ENCODE data around the gene NDUFA7.
"Not testable (repeated sequence)": the region's sequence is repeated elsewhere in the genome, so short reads cannot be mapped to it uniquely, and the experiment has no call there.

NDUFA7 gene

DNA sequence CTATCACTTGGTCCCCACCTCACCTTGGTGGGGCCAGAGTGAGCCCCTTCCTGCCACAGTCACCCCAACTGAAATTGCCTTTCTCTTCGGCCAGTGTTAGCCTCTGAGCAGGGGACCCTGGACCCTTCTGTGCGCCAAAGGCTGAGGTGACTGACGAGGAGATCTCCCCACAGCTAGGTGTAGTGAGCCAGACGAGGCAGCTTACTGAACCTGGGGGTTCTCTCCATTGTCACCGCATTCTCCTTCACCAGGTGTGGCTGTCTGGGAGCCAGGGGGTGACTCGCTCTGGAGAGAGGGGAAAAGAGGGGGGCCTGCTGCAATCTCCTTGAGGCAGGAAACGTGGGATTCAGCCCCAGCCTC lies 1.4 kb upstream of the NDUFA7 start:
- FAIRE-seq (no peak), DNase-seq (ENCODE audit: insufficient read length, low spot score) (no peak)

GRCh38 chr19:8321986-8322637 lies 937 bp upstream of the NDUFA7 start:
- no peak for FAIRE-seq
- no peak for DNase-seq (ENCODE audit: insufficient read length, low spot score)

DNA sequence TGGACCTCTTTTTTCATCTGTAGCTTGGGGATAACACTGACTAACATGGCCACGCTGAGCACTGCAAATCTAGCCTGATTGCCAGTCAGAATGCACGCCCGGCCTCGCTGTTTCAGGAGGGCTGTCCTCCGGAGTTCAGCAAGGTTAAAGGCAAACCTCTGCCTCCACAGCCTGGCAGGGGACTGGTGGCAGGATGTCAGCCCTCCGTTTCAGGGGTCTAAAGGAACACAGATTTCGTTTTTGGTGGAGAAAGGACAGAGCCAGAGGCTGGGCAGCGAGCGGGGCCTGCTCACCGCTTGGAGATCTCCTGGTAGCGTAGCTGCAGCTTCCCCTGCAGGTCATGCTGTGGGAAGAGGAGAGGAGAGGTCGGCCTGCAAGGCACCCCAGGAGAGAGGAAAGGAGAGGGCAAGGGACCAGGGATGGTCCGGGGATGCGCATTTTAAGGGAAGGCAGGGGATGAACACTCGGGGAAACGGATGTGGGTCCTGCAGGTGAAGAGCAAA lies 560 bp downstream of the NDUFA7 start:
- FAIRE-seq (no peak), DNase-seq (ENCODE audit: insufficient read length, low spot score) (no peak)

GRCh38 chr19:8319807-8320520 lies 1.2 kb downstream of the NDUFA7 start:
- FAIRE-seq, result no peak

DNA sequence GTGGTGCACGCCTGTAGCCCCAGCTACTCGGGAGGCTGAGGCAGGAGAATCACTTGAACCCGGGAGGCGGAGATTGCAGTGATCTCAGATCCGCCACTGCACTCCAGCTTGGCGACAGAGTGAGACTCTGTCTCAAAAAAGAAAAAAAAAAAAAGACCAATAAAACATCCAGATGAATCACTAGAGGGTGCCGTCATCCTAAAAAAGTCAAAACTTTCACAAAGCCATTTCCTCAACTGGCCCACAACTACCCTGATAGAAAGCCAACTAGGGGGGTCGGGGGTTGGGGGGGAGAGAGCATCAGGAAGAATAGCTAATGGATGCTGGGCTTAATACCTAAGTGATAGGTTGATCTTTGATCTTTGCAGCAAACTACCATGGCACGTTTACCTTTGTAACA lies 2.3 kb downstream of the NDUFA7 start:
- FAIRE-seq; DNase-seq (ENCODE audit: insufficient read length, low spot score): not testable (repeated sequence)

More at GRCh38 chr19:8319807-8320520, 1.2 kb downstream of the NDUFA7 start:
- DNase-seq (ENCODE audit: insufficient read length, low spot score), result no peak

GRCh38 chr19:8316351-8317125 lies 4.6 kb downstream of the NDUFA7 start:
- no peak for FAIRE-seq

GRCh38 chr19:8314981-8315640 lies 6.1 kb downstream of the NDUFA7 start:
- not testable (repeated sequence) for FAIRE-seq; DNase-seq (ENCODE audit: insufficient read length, low spot score)

More at GRCh38 chr19:8316351-8317125, 4.6 kb downstream of the NDUFA7 start:
- DNase-seq (ENCODE audit: insufficient read length, low spot score), result no peak

- DNase-seq (ENCODE audit: insufficient read length, low spot score), result no peak
- FAIRE-seq, result no peak
Measured at GRCh38 chr19:8311461-8312260, 9.5 kb downstream of the NDUFA7 start.

DNA sequence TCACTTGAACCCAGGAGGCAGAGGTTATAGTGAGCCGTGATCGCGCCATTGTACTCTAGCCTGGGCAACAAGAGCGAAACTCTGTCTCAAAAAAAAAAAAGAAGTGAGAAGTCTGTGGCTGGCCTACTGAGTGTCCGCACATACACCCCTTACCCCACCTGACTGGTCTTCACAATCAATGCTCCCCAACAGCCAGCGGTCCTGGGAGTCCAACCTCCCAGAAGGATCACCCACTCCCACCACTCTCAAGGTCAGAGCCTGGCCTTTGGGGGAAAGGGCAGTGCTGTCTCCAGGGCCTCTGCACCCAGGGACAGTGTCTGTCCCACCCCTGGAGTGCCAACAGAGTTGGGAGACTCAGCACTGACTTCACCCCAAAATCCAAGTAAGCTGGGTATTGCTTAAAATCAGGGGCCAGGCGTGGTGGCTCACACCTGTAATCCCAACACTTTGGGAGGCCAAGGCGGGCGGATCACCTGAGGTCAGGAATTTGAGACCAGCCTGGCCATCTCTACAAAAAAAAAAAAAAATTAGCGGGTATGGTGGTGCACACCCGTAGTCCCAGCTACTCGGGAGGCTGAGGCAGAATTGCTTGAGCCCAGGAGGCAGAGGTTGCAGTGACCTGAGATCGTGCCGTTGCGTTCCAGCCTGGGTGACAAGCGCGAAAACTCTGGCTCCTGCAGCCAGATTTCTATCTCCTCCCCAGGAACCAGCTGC lies 10.7 kb downstream of the NDUFA7 start:
- FAIRE-seq, result no peak

DNA sequence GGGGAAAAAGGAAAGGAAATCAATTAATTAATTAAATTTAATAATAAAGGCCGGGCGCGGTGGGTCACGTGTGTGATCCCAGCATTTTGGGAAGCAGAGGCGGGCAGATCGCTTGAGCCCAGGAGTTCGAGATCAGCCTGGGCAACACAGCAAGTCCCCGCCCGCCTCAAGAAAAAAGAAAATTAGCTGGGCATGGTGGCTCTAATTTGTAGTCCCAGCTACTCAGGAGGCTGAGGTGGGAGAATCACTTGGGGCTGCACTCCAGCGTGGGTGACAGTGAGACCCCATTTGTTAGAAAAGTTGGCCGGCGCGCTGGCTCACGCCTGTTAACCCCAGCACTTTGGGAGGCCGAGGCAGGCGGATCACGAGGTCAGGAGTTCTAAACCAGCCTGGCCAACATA lies 12.3 kb downstream of the NDUFA7 start:
- no peak for DNase-seq (ENCODE audit: insufficient read length, low spot score)
- FAIRE-seq, result no peak

More for the DNA sequence above, 10.7 kb downstream of the NDUFA7 start:
- no peak for DNase-seq (ENCODE audit: insufficient read length, low spot score)

DNA sequence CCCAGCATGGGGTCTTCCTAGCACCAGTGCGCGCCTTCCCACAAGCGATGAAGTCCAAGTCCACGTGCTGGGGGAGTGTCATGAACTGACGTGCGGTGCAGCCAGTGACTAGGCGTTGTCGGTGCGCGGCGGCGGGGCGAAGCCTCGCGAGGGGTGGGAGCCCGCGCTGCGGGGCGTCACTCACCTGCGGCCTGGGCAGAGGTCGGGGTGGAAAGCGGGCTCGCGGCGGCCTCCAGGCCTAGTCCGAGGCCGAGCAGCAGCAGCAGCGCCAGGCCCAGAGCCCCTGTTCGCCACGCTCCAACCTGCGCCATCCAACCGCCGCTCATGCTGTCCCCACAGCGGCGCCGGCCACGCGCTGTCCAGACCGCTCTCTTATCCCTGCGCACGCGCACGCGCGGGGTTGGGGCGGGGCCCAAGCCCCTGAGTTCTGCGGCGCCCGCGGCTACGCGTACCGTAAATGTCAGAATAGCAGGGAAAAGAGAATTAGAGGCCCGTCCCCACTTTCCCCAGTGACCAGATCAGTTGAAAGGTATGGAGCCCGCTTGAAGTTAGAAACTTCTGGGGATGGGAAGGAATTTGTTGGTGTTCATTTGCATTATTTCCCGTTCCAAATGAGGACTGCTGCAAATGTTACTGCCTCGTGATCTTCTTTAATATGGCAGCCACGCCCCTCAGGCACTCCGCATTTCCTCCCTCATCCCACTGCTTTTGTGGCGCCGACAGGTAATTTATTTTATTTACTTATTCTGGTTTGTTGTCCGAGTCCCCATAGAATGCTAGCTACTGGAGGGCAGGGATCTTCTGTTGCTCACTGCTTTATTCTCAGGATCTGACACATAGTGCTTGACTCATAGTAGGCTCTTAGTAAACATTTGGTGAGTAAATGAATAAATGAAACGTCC lies 13.0 kb downstream of the NDUFA7 start, which contains the start of gene CD320:
Gene CD320 (minus strand): TSS at position 394 of the 902 bp plus-strand sequence. CDS start 68 bp downstream, at position 326.
- DNase-seq (ENCODE audit: insufficient read length, low spot score), result peak; percentile 92
- FAIRE-seq, result peak; percentile 98

- FAIRE-seq (no peak), DNase-seq (ENCODE audit: insufficient read length, low spot score) (no peak)
Measured at GRCh38 chr19:8307400-8307964, 13.7 kb downstream of the NDUFA7 start.

- DNase-seq (ENCODE audit: insufficient read length, low spot score), result no peak
- FAIRE-seq, result no peak
Measured at GRCh38 chr19:8306235-8307054, 14.7 kb downstream of the NDUFA7 start.

DNA sequence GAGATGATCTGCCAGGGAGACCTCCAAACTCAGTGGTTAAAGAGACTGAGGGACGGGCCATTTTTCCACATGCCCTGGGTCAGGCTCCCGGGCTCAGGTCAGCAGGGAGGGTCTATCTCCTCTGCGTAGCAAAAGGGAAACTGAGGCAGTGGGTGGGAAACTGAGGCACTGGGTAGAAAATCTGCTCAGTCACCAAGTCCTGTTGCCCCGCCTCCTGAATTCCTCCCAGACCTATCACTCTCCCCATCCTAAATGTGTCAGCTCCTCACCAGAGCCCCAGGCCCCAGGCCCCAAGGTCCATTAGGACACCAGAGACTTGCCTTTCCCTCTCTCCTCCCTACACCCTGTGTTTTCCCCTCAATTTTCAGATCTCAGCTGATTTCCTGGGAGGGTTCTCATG lies 15.4 kb downstream of the NDUFA7 start:
- DNase-seq (ENCODE audit: insufficient read length, low spot score) (no peak), FAIRE-seq (no peak)

DNA sequence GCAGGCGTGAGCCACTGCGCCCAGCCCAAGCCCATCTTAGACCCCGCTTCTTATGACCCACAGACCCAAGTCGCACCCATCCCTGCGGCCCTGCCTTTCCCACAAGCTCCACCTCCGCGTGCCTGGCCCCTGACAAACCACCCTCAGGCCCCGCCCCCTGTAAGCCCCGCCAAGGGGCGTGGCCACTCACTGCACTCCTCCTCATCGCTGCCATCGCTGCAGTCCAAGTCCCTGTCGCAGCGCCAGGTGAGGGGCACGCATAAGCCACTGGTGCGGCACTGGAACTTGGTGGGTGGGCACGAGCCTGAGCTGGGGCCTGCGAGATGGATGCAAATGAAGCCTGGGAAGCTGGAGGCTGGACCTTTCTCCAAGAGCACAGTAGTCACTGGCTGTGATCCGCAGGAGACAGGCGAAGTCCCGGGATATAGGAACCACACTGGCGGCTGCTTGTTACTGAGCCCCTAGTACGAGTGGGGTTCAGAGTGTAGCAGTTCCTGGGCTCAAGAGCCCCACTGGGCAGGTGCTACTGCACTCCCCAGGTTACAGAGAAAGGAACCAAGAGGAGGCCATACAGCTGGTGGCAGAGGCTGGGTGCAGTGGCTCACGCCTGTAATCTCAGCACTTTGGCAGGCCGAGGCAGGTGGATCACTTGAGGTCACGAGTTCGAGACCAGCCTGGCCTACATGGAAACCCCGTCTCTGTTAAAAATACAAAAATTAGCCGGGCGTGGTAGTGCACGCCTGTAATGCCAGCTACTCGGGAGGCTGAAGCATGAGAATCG lies 16.1 kb downstream of the NDUFA7 start:
- DNase-seq (ENCODE audit: insufficient read length, low spot score), result no peak
- no peak for FAIRE-seq

- FAIRE-seq, result no peak
Measured at GRCh38 chr19:8302734-8303133, 18.4 kb downstream of the NDUFA7 start.

More at GRCh38 chr19:8302734-8303133, 18.4 kb downstream of the NDUFA7 start:
- no peak for DNase-seq (ENCODE audit: insufficient read length, low spot score)

Measured in HTR-8/SVneo (cell line).